Heart left ventricle (tissue), 13 donors: Measurements from ENCODE around the gene MREG.

ENCODE experiments used
- POLR2A ChIP-seq, 2 donors: fragments of 450-650 bp; IDR thresholded peaks; one replicate each; pipeline ENCODE4 v1.6.1; 2017; ENCODE audit warnings: antibody characterized with exemption in 2 of 2, mild to moderate bottlenecking in 2 of 2, moderate library complexity in 2 of 2
- TF ChIP-seq, protein P1 (sequence below), 12 donors: fragments of 200-600 bp; sonication (generic) in 4 of 12; IDR thresholded peaks; one replicate each; pipeline versions ENCODE4 v1.5.0 to v1.8.0; 2018 to 2022; ENCODE audit warnings: antibody characterized with exemption in 12 of 12, mild to moderate bottlenecking in 5 of 12
- donor health status: ischemic (EF 13 %, LVEDD 7.1; RV severe dilation, severe dysfunction).
- donor health status: DM: no; HTN: yes; CAD: no.
- donor health status: DM: no; HTN: no; CAD: no.
- donor health status: ischemic (EF 25% LVEDD 6.9; RV normal size, moderate dysfunction).
- donor health status: ischemic (EF 25% LVEDD 5.7; RV mildly dilated, moderate dysfunction).
- donor health status: ischemic (EF 35%, LVEDD 5.7; RV mildly dilated, moderate dysfunction).
- donor health status: nonischemic (EF 11% LVEDD 7.7; RV severe dilation, severe dysfunction).
- donor health status: DM: yes; HTN: yes; CAD: no.
- donor health status: PGD.
- donor health status: ischemic (EF 29% LVEDD 5.4; RV normal size, mild dysfunction).
- donor health status: nonischemic (EF 23%, LVEDD 6.1; RV moderate dilation, normal function).

DNA sequence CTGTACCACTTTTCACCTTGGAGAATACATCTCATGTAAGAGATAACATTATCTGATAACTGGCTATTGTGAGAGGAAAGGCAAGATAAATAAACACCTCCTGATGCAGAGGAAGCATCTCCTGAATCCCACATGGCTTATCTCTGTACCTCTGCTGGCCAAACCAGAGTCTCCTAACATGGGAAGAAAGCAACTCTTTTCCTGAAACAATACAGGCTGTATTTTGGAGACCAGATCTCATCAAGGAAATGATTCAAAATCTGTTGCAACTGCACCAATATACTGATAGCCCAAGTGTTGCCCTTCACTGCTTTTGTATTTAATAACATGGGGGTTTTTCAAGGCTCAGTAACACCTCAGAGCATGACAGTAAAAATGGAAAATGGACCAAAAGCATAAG, 106.9 kb downstream of the MREG start:
- TF ChIP-seq, protein P1, sequence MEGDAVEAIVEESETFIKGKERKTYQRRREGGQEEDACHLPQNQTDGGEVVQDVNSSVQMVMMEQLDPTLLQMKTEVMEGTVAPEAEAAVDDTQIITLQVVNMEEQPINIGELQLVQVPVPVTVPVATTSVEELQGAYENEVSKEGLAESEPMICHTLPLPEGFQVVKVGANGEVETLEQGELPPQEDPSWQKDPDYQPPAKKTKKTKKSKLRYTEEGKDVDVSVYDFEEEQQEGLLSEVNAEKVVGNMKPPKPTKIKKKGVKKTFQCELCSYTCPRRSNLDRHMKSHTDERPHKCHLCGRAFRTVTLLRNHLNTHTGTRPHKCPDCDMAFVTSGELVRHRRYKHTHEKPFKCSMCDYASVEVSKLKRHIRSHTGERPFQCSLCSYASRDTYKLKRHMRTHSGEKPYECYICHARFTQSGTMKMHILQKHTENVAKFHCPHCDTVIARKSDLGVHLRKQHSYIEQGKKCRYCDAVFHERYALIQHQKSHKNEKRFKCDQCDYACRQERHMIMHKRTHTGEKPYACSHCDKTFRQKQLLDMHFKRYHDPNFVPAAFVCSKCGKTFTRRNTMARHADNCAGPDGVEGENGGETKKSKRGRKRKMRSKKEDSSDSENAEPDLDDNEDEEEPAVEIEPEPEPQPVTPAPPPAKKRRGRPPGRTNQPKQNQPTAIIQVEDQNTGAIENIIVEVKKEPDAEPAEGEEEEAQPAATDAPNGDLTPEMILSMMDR (IDR thresholded peaks at IDR 0.05) = no peak
- no peak for TF ChIP-seq POLR2A (IDR thresholded peaks at IDR 0.05)
